CD14-positive monocyte (primary cell): ENCODE results near the gene STIL. TPM values are rescaled to one million over a fixed set of nuclear protein-coding genes. Genes with fewer than 3 reads are reported as not detected.

Source experiments
- DNase-seq, 3 donors: peaks; one replicate each; pipeline ENCODE4 v3.0.0-alpha.2; 2011 to 2022
- H2AFZ ChIP-seq: 2 replicates; pipeline ENCODE4 v1.6.0; 2012; ENCODE audit warnings: mild to moderate bottlenecking, low read depth, low read length, inconsistent platforms; ENCODE audit not compliant: insufficient read depth, poor library complexity, severe bottlenecking
- H3K27ac ChIP-seq, 2 donors: 1 replicate in 1 of 2; 2 replicates in 1 of 2; pipeline ENCODE4 v1.5.1; 2012 to 2013; ENCODE audit warnings: low read length in 2 of 2, control low read depth in 1 of 2, inconsistent platforms in 1 of 2, low read depth in 1 of 2, mild to moderate bottlenecking in 1 of 2
- H3K27me3 ChIP-seq, 2 donors: one replicate each; pipeline versions ENCODE4 v1.6.0 to v1.6.1; 2011 to 2013; ENCODE audit warnings: low read length in 2 of 2; ENCODE audit not compliant: control insufficient read depth in 2 of 2, insufficient read depth in 2 of 2
- H3K36me3 ChIP-seq, 2 donors: replicated peaks in 1 of 2; 1 replicate in 1 of 2; 2 replicates in 1 of 2; pipeline versions ENCODE4 v1.5.1 to v1.6.1; 2012 to 2013; ENCODE audit warnings: low read length in 2 of 2, control low read depth in 1 of 2, inconsistent platforms in 1 of 2, mild to moderate bottlenecking in 1 of 2; ENCODE audit not compliant: insufficient read depth in 2 of 2, control insufficient read depth in 1 of 2
- H3K4me1 ChIP-seq, 2 donors: 1 replicate in 1 of 2; 2 replicates in 1 of 2; pipeline versions ENCODE4 v1.5.1 to v1.6.1; 2012 to 2013; ENCODE audit warnings: low read length in 2 of 2, control low read depth in 1 of 2, inconsistent platforms in 1 of 2, mild to moderate bottlenecking in 1 of 2, moderate library complexity in 1 of 2; ENCODE audit not compliant: insufficient read depth in 2 of 2, control insufficient read depth in 1 of 2
- H3K4me2 ChIP-seq: replicated peaks from 2 replicates; pipeline ENCODE3; 2012; ENCODE audit warnings: low read length, moderate library complexity, mild to moderate bottlenecking; ENCODE audit not compliant: poor library complexity, severe bottlenecking; ENCODE audit errors: extremely low read depth
- H3K4me3 ChIP-seq, 3 experiments: fragments of 200-600 bp in 1 of 3; sonication (generic) in 1 of 3; replicated peaks in 1 of 3; 1 replicate in 2 of 3; 2 replicates in 1 of 3; pipeline ENCODE4 v1.5.1; 2011 to 2013; ENCODE audit warnings: low read length in 3 of 3, mild to moderate bottlenecking in 3 of 3, control low read depth in 2 of 3, low read depth in 2 of 3, inconsistent platforms in 1 of 3, moderate library complexity in 1 of 3
- H3K79me2 ChIP-seq: 2 replicates; pipeline ENCODE4 v1.6.0; 2012; ENCODE audit warnings: mild to moderate bottlenecking, control low read depth, inconsistent platforms, low read length, moderate library complexity; ENCODE audit not compliant: insufficient read depth
- H3K9ac ChIP-seq: 2 replicates; pipeline ENCODE4 v1.6.0; 2017; ENCODE audit warnings: low read length, mild to moderate bottlenecking; ENCODE audit not compliant: insufficient read depth, poor library complexity, severe bottlenecking
- H3K9me3 ChIP-seq, 2 donors: replicated peaks in 1 of 2; 1 replicate in 1 of 2; 2 replicates in 1 of 2; pipeline versions ENCODE4 v1.5.1 to v1.6.1; 2012 to 2013; ENCODE audit warnings: low read length in 2 of 2, control low read depth in 1 of 2; ENCODE audit not compliant: control insufficient read depth in 1 of 2, insufficient read depth in 1 of 2
- H4K20me1 ChIP-seq: 2 replicates; pipeline ENCODE4 v1.6.0; 2012; ENCODE audit warnings: mild to moderate bottlenecking, low read length, control low read depth, moderate library complexity; ENCODE audit not compliant: insufficient read depth
- H3K27ac Mint-ChIP-seq, 7 donors: one replicate each; pipeline ENCODE4 v1.8.0; 2020; ENCODE audit warnings: mild to moderate bottlenecking in 7 of 7, mixed read lengths in 7 of 7, moderate library complexity in 6 of 7, inconsistent platforms in 2 of 7
- H3K27me3 Mint-ChIP-seq, 3 donors: one replicate each; pipeline ENCODE4 v1.8.0; 2021 to 2022; ENCODE audit warnings: low read depth in 3 of 3, mild to moderate bottlenecking in 3 of 3, mixed read lengths in 3 of 3, moderate library complexity in 3 of 3, inconsistent platforms in 1 of 3
- H3K36me3 Mint-ChIP-seq, 2 donors: one replicate each; pipeline ENCODE4 v1.8.0; 2020; ENCODE audit warnings: mixed read lengths in 2 of 2, inconsistent platforms in 1 of 2, mild to moderate bottlenecking in 1 of 2
- H3K4me1 Mint-ChIP-seq: one replicate; pipeline ENCODE4 v1.8.0; 2020; ENCODE audit warnings: mild to moderate bottlenecking, mixed read lengths
- H3K4me3 Mint-ChIP-seq, 2 donors: one replicate each; pipeline ENCODE4 v1.8.0; 2020; ENCODE audit warnings: mild to moderate bottlenecking in 2 of 2, mixed read lengths in 2 of 2, moderate library complexity in 1 of 2
- H3K9me3 Mint-ChIP-seq, 7 donors: one replicate each; pipeline ENCODE4 v1.8.0; 2020 to 2022; ENCODE audit warnings: mixed read lengths in 7 of 7, mild to moderate bottlenecking in 6 of 7, moderate library complexity in 6 of 7, inconsistent platforms in 2 of 7
- WGBS: methylation state at CpG from one replicate; pipeline ENCODE4 v1.1.5; 2013; ENCODE audit warnings: missing lambda C conversion rate; ENCODE audit not compliant: insufficient coverage; 5-methylcytosine and 5-hydroxymethylcytosine counted together
- intact Hi-C, 2 donors: fragments of 100-400 bp; cut with micrococcal nuclease; formaldehyde crosslinking; loops; one replicate each; pipeline versions ENCODE4 v1.15.0 to v1.15.1; 2023
- polyA plus RNA-seq, 3 donors: library from polyadenylated mRNA; depleted of rRNA in 1 of 3; unstranded in 2 of 3; stranded (reverse) in 1 of 3; fragments of 300-500 nt in 2 of 3; fragments of >200 nt in 1 of 3; fragmentation: Illumina TruSeq in 2 of 3; gene quantifications; 1 replicate in 2 of 3; 2 replicates in 1 of 3; pipeline ENCODE4 v1.2.3, GENCODE V29; 2012 to 2021
- TF ChIP-seq, protein P1 (sequence below): fragments of 200-600 bp; IDR thresholded peaks from one replicate; pipeline ENCODE4 v1.8.0; 2022; ENCODE audit warnings: antibody characterized with exemption, mild to moderate bottlenecking

Gene STIL
- polyA plus RNA-seq, 3 donors: 0.16 to 0.31 (median 0.27) TPM

DNA sequence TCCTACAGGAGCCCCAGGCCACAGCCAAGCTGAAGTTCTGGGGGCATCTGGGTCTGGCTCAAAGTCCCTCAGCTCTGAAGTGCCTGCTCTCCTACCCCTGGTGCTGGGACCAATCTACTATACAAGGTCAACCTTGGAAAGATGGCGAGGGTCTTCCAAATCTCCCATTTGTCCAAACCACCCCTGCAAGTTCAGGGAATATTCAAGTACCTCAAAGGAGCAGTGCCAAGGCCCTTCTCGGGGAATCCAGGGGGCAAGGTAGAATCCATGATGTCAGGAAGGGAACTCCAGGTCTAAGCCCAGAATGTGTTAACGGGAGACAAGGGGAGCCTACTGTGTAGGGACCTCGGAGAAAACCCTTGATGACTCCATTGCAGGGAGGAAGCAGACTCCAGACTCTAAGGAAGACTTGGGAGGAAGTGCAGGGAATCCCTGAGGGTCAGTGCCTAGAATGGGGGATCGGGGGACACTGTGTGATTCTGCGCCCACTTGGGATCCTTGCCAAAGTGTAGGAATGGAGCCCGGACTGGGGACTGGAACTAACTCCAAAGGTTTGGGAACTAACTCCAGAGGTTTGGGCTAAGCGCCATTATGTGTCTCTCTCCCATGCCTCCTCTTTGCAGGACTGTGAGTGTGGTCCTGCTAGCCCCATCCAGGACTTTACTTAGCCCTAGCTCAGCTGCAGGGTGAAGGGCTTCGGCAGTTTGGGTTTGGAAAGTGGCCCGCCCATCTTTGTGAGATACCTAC lies 90.6 kb downstream of the STIL start:
- H3K27me3 ChIP-seq: peaks cover 45 to 57% of the 10 kb centered on the region in 2 donors
- 92% methylated on average over 8 of the region's 10 CpGs for WGBS
- H3K36me3 ChIP-seq: no peaks in the 10 kb centered on the region
- no peak overlapping the region for H3K9ac ChIP-seq
- no peaks in the 10 kb centered on the region for H3K79me2 ChIP-seq
- no peak overlapping the region for H3K27ac ChIP-seq
- H3K4me3 Mint-ChIP-seq: no peak overlapping the region
- H3K27me3 Mint-ChIP-seq: peaks cover 28 to 38% (median 37%) of the 10 kb centered on the region in 3 donors
- intact Hi-C loops: no loop called here
- no peak overlapping the region for H3K4me2 ChIP-seq
- H3K9me3 ChIP-seq: peaks cover 0 to 21% of the 10 kb centered on the region in 2 donors
- H3K4me3 ChIP-seq: no peak overlapping the region
- H2AFZ ChIP-seq: no peak overlapping the region
- H3K4me1 ChIP-seq: peaks cover 0 to 8% of the 10 kb centered on the region in 2 donors
- no peak for DNase-seq
- TF ChIP-seq, protein P1, sequence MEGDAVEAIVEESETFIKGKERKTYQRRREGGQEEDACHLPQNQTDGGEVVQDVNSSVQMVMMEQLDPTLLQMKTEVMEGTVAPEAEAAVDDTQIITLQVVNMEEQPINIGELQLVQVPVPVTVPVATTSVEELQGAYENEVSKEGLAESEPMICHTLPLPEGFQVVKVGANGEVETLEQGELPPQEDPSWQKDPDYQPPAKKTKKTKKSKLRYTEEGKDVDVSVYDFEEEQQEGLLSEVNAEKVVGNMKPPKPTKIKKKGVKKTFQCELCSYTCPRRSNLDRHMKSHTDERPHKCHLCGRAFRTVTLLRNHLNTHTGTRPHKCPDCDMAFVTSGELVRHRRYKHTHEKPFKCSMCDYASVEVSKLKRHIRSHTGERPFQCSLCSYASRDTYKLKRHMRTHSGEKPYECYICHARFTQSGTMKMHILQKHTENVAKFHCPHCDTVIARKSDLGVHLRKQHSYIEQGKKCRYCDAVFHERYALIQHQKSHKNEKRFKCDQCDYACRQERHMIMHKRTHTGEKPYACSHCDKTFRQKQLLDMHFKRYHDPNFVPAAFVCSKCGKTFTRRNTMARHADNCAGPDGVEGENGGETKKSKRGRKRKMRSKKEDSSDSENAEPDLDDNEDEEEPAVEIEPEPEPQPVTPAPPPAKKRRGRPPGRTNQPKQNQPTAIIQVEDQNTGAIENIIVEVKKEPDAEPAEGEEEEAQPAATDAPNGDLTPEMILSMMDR: no peak
- no peaks in the 10 kb centered on the region for H4K20me1 ChIP-seq
- H3K36me3 Mint-ChIP-seq: no peaks in the 10 kb centered on the region
- no peak overlapping the region for H3K27ac Mint-ChIP-seq
- H3K4me1 Mint-ChIP-seq: peaks cover 6% of the 10 kb centered on the region
- peaks cover 0 to 11% (median 0%) of the 10 kb centered on the region in 7 donors for H3K9me3 Mint-ChIP-seq

DNA sequence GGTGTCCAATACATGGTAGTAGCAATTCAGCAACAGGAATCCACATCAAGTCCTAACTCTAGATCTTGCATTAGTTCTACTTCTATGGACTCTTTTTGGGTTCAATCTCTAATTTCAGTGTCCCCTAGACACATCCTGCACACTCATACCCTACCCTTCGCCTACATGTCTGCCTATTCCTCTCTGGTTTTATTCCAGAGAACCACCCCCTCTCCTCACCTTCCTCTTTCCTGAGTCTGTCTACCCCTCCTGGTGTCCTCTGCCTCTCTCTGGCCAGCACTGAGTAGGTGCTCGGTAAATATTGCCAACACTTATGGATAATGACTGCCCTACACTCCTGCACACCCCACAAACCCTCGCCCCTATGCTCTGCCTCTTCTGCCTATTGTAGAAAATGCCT lies 91.5 kb downstream of the STIL start:
- Mint-ChIP-seq H3K9me3 (peaks cover 0 to 11% (median 0%) of the 10 kb centered on the region in 7 donors), H3K27me3 (peaks cover 19 to 29% (median 28%) of the 10 kb centered on the region in 3 donors), H3K36me3 (no peaks in the 10 kb centered on the region), H3K27ac (no peak overlapping the region), H3K4me1 (peaks cover 6% of the 10 kb centered on the region), H3K4me3 (no peak overlapping the region)
- no peaks in the 10 kb centered on the region for H4K20me1 ChIP-seq
- peaks cover 0 to 21% of the 10 kb centered on the region in 2 donors for H3K9me3 ChIP-seq
- WGBS: 83% methylated on average over 2 of the region's 3 CpGs
- H3K4me3 ChIP-seq: no peak overlapping the region
- intact Hi-C loops: no loop called here
- H3K4me1 ChIP-seq: peaks cover 0 to 8% of the 10 kb centered on the region in 2 donors
- TF ChIP-seq, protein P1: no peak
- no peak overlapping the region for H3K9ac ChIP-seq
- DNase-seq: no peak
- H3K27me3 ChIP-seq: peaks cover 36 to 48% of the 10 kb centered on the region in 2 donors
- H3K4me2 ChIP-seq: no peak overlapping the region
- no peaks in the 10 kb centered on the region for H3K79me2 ChIP-seq
- H3K36me3 ChIP-seq: no peaks in the 10 kb centered on the region
- no peak overlapping the region for H3K27ac ChIP-seq
- H2AFZ ChIP-seq: no peak overlapping the region
